Immature natural killer cell (primary cell): ENCODE measurements around the gene FAM53B. TPM values are rescaled to one million over a fixed set of nuclear protein-coding genes. Genes with fewer than 3 reads are reported as not detected.

ENCODE experiments used
- DNase-seq, 3 donors: peaks; one replicate each; pipeline ENCODE4 v3.0.0; 2022; ENCODE audit warnings: mixed read lengths in 1 of 3
- H3K27ac Mint-ChIP-seq, 6 donors: one replicate each; pipeline ENCODE4 v1.8.0; 2020; ENCODE audit warnings: mixed read lengths in 6 of 6, mild to moderate bottlenecking in 5 of 6, inconsistent platforms in 4 of 6, moderate library complexity in 3 of 6
- H3K27me3 Mint-ChIP-seq, 3 donors: one replicate each; pipeline ENCODE4 v1.8.0; 2020 to 2021; ENCODE audit warnings: low read depth in 3 of 3, mild to moderate bottlenecking in 3 of 3, mixed read lengths in 3 of 3, moderate library complexity in 3 of 3, inconsistent platforms in 1 of 3
- H3K36me3 Mint-ChIP-seq, 3 donors: one replicate each; pipeline ENCODE4 v1.8.0; 2020; ENCODE audit warnings: mixed read lengths in 3 of 3, inconsistent platforms in 2 of 3, mild to moderate bottlenecking in 2 of 3
- H3K4me1 Mint-ChIP-seq, 2 donors: one replicate each; pipeline ENCODE4 v1.8.0; 2020; ENCODE audit warnings: inconsistent platforms in 2 of 2, mild to moderate bottlenecking in 2 of 2, mixed read lengths in 2 of 2, moderate library complexity in 1 of 2
- H3K4me3 Mint-ChIP-seq, 5 donors: one replicate each; pipeline ENCODE4 v1.8.0; 2020; ENCODE audit warnings: mild to moderate bottlenecking in 5 of 5, mixed read lengths in 5 of 5, inconsistent platforms in 3 of 5, moderate library complexity in 3 of 5
- H3K9me3 Mint-ChIP-seq, 6 donors: one replicate each; pipeline ENCODE4 v1.8.0; 2020; ENCODE audit warnings: mild to moderate bottlenecking in 6 of 6, mixed read lengths in 6 of 6, inconsistent platforms in 4 of 6, moderate library complexity in 3 of 6
- polyA plus RNA-seq, 3 donors: library from polyadenylated mRNA; unstranded; fragments of 300-500 nt; fragmentation: Illumina TruSeq; gene quantifications; one replicate each; pipeline ENCODE4 v1.2.3, GENCODE V29; 2021

FAM53B gene
- polyA plus RNA-seq, 3 donors from 2014 or later: 12.1 to 62.1 (median 23.8) TPM

DNA sequence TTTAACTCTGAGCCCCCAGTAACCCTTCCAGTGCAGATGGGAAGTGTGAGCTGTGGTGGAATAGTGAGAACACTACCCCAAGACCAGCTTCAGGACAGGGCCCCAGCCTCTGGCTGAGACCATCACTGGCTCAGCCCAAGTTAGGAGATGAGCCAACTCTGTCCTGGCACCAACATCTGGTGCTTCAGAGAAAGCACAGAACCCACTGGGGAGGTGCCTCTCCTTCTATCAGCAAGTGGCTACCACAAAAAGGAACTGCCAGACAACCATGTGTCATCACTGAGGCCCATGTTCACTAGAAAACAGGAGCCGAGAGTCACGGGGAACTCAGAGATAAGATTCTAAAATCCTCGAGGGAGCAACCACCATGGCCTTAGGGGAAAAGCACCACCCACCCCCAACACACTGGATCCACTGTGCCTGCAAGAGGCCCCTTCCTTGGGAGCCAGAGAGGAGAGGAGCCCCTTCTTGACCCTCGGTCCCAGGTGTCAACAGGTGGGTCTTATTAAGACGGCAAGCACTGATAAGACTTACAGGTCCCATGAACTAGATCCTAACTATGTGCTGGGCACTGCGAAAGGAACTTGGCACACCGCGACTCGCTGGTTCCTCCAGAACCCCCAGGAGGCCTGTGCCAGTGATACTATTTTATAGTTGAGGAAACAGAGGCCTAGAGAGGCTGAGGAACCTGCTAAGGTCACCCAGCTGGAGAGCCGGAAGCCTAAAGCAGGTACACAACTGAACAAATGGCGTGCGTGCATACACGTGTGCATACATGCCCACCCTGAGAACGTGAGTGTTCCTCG lies 102.7 kb downstream of the FAM53B start:
- H3K4me3 Mint-ChIP-seq: peak overlapping the region; percentile 76 to 90 (median 79)
- peaks cover 96 to 99% of the 10 kb centered on the region in 2 donors for H3K4me1 Mint-ChIP-seq
- DNase-seq: peak; percentile 79 to 81 (median 80)
- peaks cover 0 to 2% (median 0%) of the 10 kb centered on the region in 6 donors for H3K9me3 Mint-ChIP-seq
- H3K27me3 Mint-ChIP-seq: peaks cover 40 to 50% (median 46%) of the 10 kb centered on the region in 3 donors
- peak overlapping the region; percentile 95 to 100 (median 100) for H3K27ac Mint-ChIP-seq
- H3K36me3 Mint-ChIP-seq: peaks cover 3 to 10% (median 4%) of the 10 kb centered on the region in 3 donors

DNA sequence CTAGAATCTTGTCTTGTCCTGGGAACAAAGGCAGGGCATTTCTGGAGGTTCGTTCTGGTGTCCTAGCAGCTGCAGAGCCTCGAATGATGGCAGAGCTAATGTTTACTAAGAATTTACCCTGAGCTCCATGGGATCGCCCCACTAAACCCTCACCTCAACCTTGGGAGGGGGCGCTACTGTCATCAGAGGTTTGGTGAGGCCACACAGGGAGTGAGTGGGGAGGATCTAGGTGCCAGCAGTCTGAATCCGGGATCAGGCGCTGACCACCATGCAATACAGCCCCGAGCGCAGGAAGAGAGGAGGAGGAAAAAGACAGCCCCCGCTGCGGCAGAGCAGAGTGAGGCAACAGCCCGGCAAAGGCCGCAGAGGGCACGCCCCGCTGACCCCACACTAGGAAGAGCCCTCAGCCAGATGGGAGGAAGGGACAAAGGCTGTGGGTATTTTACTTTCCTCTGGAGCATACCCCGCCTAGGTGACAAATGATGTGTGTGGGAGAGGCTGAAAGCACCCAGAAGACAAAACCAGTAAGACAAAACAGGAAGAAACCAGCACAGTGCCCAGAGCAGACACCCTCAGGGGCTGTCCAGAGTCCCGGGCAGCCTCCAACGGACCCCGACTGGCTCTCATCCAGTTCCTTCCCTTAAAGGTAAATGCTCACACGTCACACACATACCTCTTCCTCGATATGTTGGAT lies 103.5 kb downstream of the FAM53B start:
- H3K4me3 Mint-ChIP-seq: peak overlapping the region; percentile 76 to 90 (median 79)
- H3K36me3 Mint-ChIP-seq: peaks cover 3 to 10% (median 4%) of the 10 kb centered on the region in 3 donors
- peaks cover 0 to 2% (median 0%) of the 10 kb centered on the region in 6 donors for H3K9me3 Mint-ChIP-seq
- peaks cover 42 to 52% (median 45%) of the 10 kb centered on the region in 3 donors for H3K27me3 Mint-ChIP-seq
- peaks cover 96 to 99% of the 10 kb centered on the region in 2 donors for H3K4me1 Mint-ChIP-seq
- peak overlapping the region; percentile 95 to 100 (median 100) for H3K27ac Mint-ChIP-seq
- peak; percentile 53 to 60 (median 54) for DNase-seq

DNA sequence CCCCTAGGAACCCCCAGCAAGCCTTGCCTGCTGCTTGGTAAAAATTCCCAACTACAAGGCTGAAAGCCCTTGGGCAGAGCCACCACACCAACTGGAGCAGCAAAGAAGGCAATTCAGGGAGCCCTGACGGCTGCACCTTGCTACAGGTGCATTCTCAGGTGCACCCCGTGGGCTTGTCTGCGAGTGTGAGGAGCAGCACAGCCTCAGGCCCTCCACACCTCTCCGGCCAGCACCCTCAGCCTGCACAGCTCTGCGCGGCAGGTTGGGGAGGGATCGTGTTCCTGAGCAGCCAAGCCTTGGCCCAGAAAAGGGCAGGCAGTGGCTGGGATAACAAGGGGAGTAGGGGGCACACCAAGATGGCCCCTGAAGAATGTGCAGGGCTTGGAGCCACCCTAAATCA lies 104.1 kb downstream of the FAM53B start:
- H3K27ac Mint-ChIP-seq: peak overlapping the region; percentile 95 to 100 (median 100)
- DNase-seq: no peak
- H3K4me1 Mint-ChIP-seq: peaks cover 96 to 99% of the 10 kb centered on the region in 2 donors
- peaks cover 43 to 52% (median 49%) of the 10 kb centered on the region in 3 donors for H3K27me3 Mint-ChIP-seq
- H3K9me3 Mint-ChIP-seq: peaks cover 0 to 2% (median 0%) of the 10 kb centered on the region in 6 donors
- peaks cover 3 to 10% (median 4%) of the 10 kb centered on the region in 3 donors for H3K36me3 Mint-ChIP-seq
- H3K4me3 Mint-ChIP-seq: peak overlapping the region in 4 of 5 donors; percentile 21 to 90 (median 78)

DNA sequence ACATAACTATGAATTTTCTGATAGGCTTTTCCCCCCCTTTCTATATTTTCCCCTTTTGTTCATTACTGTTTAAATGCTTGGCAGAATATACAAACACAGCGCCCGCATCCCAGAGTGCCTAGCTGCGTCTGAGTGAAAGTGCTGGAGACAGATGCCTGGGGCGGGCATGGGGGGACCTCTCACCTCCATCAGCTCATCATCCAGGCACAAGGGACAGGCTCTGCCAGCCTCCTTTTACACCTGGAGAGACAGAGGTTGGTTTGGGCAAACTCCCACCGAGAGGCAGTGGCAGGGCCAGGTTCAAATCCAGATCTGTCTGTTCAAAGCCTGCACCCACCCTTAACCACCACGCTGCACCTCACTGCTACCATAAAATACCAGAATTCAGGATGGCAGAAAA lies 104.5 kb downstream of the FAM53B start:
- DNase-seq: no peak
- Mint-ChIP-seq H3K4me1 (peaks cover 94 to 99% of the 10 kb centered on the region in 2 donors), H3K27ac (peak overlapping the region; percentile 95 to 100 (median 100)), H3K9me3 (peaks cover 0 to 2% (median 0%) of the 10 kb centered on the region in 6 donors), H3K36me3 (peaks cover 3 to 10% (median 5%) of the 10 kb centered on the region in 3 donors), H3K27me3 (peaks cover 43 to 52% (median 48%) of the 10 kb centered on the region in 3 donors), H3K4me3 (peak overlapping the region in 3 of 5 donors; percentile 21 to 90 (median 36))

DNA sequence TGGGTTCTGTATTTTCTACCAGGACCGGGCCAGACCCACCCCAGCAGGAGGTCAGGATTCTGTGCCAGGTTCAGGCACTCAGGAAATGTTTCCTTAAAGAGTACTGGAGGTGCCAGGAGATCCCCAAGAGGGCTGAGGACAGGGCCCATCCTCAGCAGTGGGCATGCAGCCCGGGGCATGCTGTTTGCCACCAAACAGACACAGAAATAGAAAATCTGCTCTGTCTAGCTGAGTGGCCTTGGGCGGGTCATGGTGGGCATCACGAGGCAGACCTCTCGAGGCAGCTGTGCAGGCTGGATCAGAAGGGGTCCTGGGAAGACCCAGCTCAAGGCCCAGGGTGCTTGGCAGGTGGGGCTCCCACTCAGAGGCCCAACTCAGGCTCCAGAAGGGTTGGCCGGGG lies 105.0 kb downstream of the FAM53B start:
- DNase-seq: no peak
- peaks cover 3 to 8% (median 8%) of the 10 kb centered on the region in 3 donors for H3K36me3 Mint-ChIP-seq
- peaks cover 94 to 99% of the 10 kb centered on the region in 2 donors for H3K4me1 Mint-ChIP-seq
- peak overlapping the region in 1 of 5 donors; percentile 36 for H3K4me3 Mint-ChIP-seq
- H3K27me3 Mint-ChIP-seq: peaks cover 40 to 48% (median 47%) of the 10 kb centered on the region in 3 donors
- H3K27ac Mint-ChIP-seq: peak overlapping the region; percentile 95 to 100 (median 100)
- H3K9me3 Mint-ChIP-seq: peaks cover 0 to 2% (median 0%) of the 10 kb centered on the region in 6 donors

DNA sequence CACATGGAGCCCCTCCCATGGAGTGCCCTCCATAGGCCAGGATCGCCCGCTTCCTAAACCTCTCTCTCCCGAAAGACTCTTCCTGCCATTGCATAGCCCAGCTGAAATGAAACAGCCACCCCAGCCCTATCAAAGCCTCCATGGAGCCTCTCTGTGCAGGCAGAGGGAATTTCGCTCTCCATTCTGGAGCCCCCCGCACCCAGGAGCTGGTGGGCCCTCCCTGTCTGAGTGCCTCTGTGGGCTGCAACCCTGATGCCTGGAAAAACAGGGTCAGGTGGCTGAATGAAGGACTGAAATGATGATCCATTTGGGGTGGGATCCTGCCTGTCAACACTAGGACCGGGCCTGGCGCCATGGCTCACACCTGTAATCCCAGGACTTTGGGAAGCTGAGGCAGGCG lies 106.4 kb downstream of the FAM53B start:
- Mint-ChIP-seq H3K4me1 (peaks cover 93 to 99% of the 10 kb centered on the region in 2 donors), H3K27me3 (peaks cover 35 to 40% (median 37%) of the 10 kb centered on the region in 3 donors), H3K9me3 (peaks cover 0 to 2% (median 0%) of the 10 kb centered on the region in 6 donors), H3K4me3 (peak overlapping the region in 4 of 5 donors; percentile 25 to 64 (median 56)), H3K27ac (peak overlapping the region; percentile 77 to 100 (median 96)), H3K36me3 (peaks cover 2 to 11% (median 6%) of the 10 kb centered on the region in 3 donors)
- DNase-seq: no peak

DNA sequence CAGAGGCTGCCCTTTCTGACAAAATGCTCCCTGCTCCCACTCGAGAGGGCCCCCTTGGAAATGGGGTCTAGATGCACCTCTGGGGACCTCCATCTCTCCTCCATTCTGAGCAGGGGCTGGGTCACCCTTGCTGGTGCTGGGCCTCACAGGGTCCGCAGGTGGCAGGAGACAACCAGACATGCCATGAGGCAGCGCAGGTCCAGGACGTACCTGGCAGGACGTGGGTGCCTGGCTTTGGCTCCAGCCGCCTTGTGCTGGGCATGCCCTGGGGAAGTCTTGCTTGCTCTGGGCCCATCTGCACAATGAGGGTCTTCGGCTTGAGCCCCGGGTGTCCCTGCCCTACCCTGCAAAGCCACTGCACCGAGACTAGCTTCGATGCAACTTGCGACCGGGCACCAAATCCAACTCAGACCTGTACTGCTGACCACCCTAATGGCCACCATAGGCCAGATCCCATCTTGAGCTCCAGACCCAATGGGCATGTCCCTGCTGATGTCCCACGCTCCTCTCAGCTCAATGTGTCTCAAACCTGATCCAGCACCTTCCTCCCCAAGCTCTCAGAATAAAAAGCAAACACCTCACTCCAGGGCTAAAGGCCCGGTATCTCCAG lies 107.0 kb downstream of the FAM53B start:
- Mint-ChIP-seq H3K4me1 (peaks cover 91 to 99% of the 10 kb centered on the region in 2 donors), H3K27me3 (peaks cover 33 to 34% (median 34%) of the 10 kb centered on the region in 3 donors), H3K9me3 (peaks cover 0 to 2% (median 0%) of the 10 kb centered on the region in 6 donors), H3K36me3 (peaks cover 0 to 10% (median 4%) of the 10 kb centered on the region in 3 donors), H3K4me3 (peak overlapping the region; percentile 25 to 64 (median 47)), H3K27ac (peak overlapping the region; percentile 77 to 100 (median 96))
- DNase-seq: no peak

DNA sequence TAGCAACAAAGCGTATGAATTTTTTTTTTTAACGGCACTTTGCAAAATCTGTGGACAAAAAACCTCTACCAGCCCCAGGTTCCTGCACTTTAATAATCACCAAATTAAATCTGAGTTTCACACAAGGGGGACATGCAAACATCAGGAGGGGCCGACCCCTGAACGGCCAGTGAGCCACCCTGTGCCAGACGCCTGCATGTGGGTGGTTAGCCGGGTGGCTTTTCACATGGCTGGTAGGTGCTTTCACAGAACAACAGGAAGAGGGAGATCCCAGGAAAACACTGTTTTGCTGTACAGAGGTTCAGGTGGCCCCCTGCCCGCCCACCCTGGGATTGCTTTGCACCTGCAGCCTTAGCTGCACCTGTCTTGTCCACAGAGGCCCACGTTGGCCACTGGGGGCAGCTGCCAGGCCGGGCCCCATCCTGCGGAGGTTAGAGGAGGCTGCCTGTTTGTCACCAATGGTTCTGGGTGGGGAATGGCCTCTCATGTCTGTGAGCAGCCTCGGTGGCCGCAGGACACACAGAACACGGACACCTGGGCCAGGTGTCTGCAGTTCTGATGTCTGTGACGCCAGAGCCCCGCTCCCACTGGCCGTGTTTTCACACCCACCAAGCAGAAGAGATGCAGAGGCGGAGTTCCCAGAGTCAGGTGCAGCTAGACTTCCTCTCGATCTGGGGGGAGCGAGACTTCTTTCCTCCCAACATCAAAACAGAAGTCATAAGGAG lies 107.7 kb downstream of the FAM53B start:
- peaks cover 0 to 10% (median 4%) of the 10 kb centered on the region in 3 donors for H3K36me3 Mint-ChIP-seq
- DNase-seq: peak; percentile 45 to 61 (median 49)
- peaks cover 25 to 29% (median 27%) of the 10 kb centered on the region in 3 donors for H3K27me3 Mint-ChIP-seq
- peaks cover 91 to 99% of the 10 kb centered on the region in 2 donors for H3K4me1 Mint-ChIP-seq
- H3K9me3 Mint-ChIP-seq: peaks cover 0 to 2% (median 0%) of the 10 kb centered on the region in 6 donors
- peak overlapping the region; percentile 77 to 100 (median 96) for H3K27ac Mint-ChIP-seq
- H3K4me3 Mint-ChIP-seq: peak overlapping the region; percentile 42 to 64 (median 48)

DNA sequence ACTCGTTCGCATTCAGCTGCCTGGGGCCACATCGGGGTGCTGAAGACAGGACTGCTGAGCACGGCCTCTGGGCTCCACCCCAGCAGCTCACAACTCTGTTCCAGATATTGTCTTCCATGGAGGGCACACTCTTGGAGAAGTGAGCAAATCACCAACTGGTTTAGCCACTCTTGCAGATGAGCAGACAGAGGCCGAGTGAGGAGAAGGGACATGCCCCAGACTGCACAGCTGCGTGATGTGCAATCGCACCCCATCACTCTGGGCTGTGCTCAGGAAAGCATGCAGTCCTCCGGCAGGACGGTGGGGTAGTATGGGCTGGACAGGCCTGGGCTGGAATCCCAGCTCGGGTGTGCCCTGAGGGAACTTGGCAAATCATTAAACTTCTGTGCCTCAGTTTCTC lies 111.6 kb downstream of the FAM53B start:
- Mint-ChIP-seq H3K9me3 (no peaks in the 10 kb centered on the region), H3K4me3 (no peak overlapping the region), H3K36me3 (peaks cover 0 to 10% (median 4%) of the 10 kb centered on the region in 3 donors), H3K27me3 (peaks cover 11 to 28% (median 22%) of the 10 kb centered on the region in 3 donors), H3K4me1 (peaks cover 92 to 99% of the 10 kb centered on the region in 2 donors), H3K27ac (peak overlapping the region; percentile 64 to 100 (median 88))
- DNase-seq: no peak

DNA sequence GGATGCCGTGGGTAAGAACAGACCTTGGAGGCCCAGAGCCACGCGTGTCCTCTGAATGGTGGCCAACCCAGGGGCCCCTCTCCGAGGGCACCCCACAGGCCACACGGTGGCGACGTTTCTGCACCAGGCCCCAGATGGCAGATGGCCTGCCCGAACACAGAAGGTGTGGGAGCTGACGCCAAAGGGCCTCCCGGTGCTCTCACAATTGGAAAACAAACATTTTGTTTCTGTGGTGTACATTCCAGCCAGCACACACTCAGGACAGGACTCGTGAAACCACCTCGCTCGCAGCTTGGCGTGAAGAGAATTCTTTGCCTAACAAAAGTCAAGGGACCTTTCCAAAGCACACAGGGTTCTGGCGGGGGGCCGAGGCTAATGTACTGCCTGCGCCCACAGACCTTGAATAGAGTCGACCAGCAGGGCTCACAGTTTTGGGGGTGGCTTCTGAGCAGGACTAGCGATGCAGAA lies 112.1 kb downstream of the FAM53B start:
- no peaks in the 10 kb centered on the region for H3K9me3 Mint-ChIP-seq
- DNase-seq: peak in 2 of 3 donors; percentile 42 to 48
- H3K36me3 Mint-ChIP-seq: peaks cover 0 to 10% (median 4%) of the 10 kb centered on the region in 3 donors
- H3K27ac Mint-ChIP-seq: peak overlapping the region; percentile 76 to 100 (median 88)
- H3K4me3 Mint-ChIP-seq: no peak overlapping the region
- H3K27me3 Mint-ChIP-seq: peaks cover 9 to 28% (median 21%) of the 10 kb centered on the region in 3 donors
- H3K4me1 Mint-ChIP-seq: peaks cover 92 to 99% of the 10 kb centered on the region in 2 donors

DNA sequence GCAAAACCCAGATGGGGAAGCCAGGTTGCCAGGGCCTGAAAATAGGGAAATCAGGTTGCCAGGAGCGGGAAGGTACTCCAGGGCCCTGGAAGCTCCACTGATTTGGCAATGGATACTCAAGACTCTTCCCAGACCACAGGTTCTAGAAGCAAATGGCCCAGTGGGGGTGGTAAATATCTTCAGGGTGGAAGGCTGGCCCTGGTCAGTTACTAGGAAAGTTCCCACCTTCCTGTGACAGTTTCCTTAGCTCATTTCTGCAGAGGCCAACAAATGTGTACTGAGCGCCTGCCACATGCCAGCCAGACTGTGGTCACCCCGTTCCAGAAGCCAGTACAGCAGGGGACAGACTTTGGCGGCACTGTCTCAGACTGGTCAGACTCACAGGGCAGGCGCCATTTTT lies 113.6 kb downstream of the FAM53B start:
- Mint-ChIP-seq H3K9me3 (no peaks in the 10 kb centered on the region), H3K4me1 (peaks cover 91 to 95% of the 10 kb centered on the region in 2 donors), H3K27ac (peak overlapping the region; percentile 71 to 100 (median 77)), H3K36me3 (peaks cover 0 to 10% (median 4%) of the 10 kb centered on the region in 3 donors), H3K4me3 (peak overlapping the region in 2 of 5 donors; percentile 13 to 58), H3K27me3 (peaks cover 8 to 23% (median 13%) of the 10 kb centered on the region in 3 donors)
- no peak for DNase-seq

DNA sequence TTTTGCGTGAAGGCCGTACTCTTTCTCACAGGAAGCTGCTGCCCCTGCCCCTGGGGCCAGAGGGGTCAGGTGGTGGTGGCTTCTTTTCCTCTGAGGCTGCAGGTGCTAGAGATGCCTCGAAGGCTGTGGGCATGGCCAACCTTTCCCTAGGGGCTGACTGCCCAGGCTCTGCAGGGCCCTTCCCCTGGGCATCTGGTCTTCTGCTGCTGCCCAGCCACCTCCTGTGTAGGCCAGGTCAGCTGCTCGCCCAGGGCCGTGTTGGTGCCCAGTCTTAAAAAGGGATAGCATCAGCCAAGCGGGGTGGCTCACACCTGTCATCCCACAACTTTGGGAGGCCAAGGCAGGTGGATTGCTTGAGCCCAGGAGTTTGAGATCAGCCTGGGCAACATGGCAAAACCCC lies 114.3 kb downstream of the FAM53B start:
- Mint-ChIP-seq H3K36me3 (peaks cover 0 to 10% (median 4%) of the 10 kb centered on the region in 3 donors), H3K4me3 (peak overlapping the region in 4 of 5 donors; percentile 66 to 77 (median 69)), H3K4me1 (peaks cover 91 to 95% of the 10 kb centered on the region in 2 donors), H3K27ac (peak overlapping the region; percentile 86 to 95 (median 90)), H3K9me3 (no peaks in the 10 kb centered on the region), H3K27me3 (peaks cover 7 to 23% (median 17%) of the 10 kb centered on the region in 3 donors)
- DNase-seq: no peak
